GM10847 (cell line): ENCODE results near the gene SLC22A9.

Source experiments
- POLR2A ChIP-seq: IDR thresholded peaks from 2 replicates; pipeline ENCODE4 v1.6.1; 2011; ENCODE audit not compliant: insufficient read length; ENCODE audit errors: extremely low read depth

Gene SLC22A9

GRCh38 chr11:63427971-63428508, 58.5 kb downstream of the SLC22A9 start:
- TF ChIP-seq POLR2A, result no peak

GRCh38 chr11:63443714-63444113, 74.1 kb downstream of the SLC22A9 start:
- no peak for TF ChIP-seq POLR2A

- no peak for TF ChIP-seq POLR2A
These were observed 74.6 kb downstream of the SLC22A9 start for GRCh38 chr11:63444160-63444559.

GRCh38 chr11:63445118-63445517, 75.5 kb downstream of the SLC22A9 start:
- TF ChIP-seq POLR2A, result no peak

- TF ChIP-seq POLR2A, result no peak
These were observed 76.1 kb downstream of the SLC22A9 start for GRCh38 chr11:63445720-63446119.

GRCh38 chr11:63448646-63449045, 79.1 kb downstream of the SLC22A9 start:
- no peak for TF ChIP-seq POLR2A

- no peak for TF ChIP-seq POLR2A
These were observed 90.0 kb downstream of the SLC22A9 start for GRCh38 chr11:63459586-63459985.
